Trophoblast cell (in vitro differentiated cells and primary cell): Measurements from ENCODE around the gene RALGAPA2.

Experiments used
- DNase-seq, 2 donors: peaks; one replicate each; pipeline ENCODE4 v3.0.0-alpha.2; 2016
- H2AFZ ChIP-seq: 2 replicates; pipeline ENCODE4 v1.6.1; 2013; ENCODE audit warnings: low read length, moderate library complexity, mild to moderate bottlenecking; ENCODE audit not compliant: insufficient read depth, poor library complexity
- H2AK5ac ChIP-seq: 2 replicates; pipeline ENCODE4 v1.6.1; 2013; ENCODE audit warnings: mild to moderate bottlenecking, low read length
- H2BK120ac ChIP-seq: 2 replicates; pipeline ENCODE4 v1.6.1; 2013; ENCODE audit warnings: low read length, mild to moderate bottlenecking, moderate library complexity; ENCODE audit not compliant: insufficient read depth, poor library complexity
- H2BK12ac ChIP-seq: 2 replicates; pipeline ENCODE4 v1.6.1; 2013; ENCODE audit warnings: mild to moderate bottlenecking, low read length, moderate library complexity
- H2BK5ac ChIP-seq: 2 replicates; pipeline ENCODE4 v1.6.1; 2013; ENCODE audit warnings: low read length, low read depth, moderate library complexity, mild to moderate bottlenecking; ENCODE audit not compliant: poor library complexity
- H3K14ac ChIP-seq: 2 replicates; pipeline ENCODE4 v1.6.1; 2013; ENCODE audit warnings: mild to moderate bottlenecking, low read length
- H3K18ac ChIP-seq: 2 replicates; pipeline ENCODE4 v1.6.1; 2013; ENCODE audit warnings: mild to moderate bottlenecking, low read length
- H3K23ac ChIP-seq: 2 replicates; pipeline ENCODE4 v1.6.1; 2013; ENCODE audit warnings: low read length
- H3K27ac ChIP-seq: 2 replicates; pipeline ENCODE4 v1.5.1; 2013; ENCODE audit warnings: low read depth, mild to moderate bottlenecking, inconsistent platforms, low read length, moderate library complexity
- H3K27me3 ChIP-seq: 2 replicates; pipeline ENCODE4 v1.6.1; 2013; ENCODE audit warnings: inconsistent platforms, mild to moderate bottlenecking, low read length, moderate library complexity; ENCODE audit not compliant: insufficient read depth
- H3K36me3 ChIP-seq, 2 experiments: 1 replicate in 1 of 2; 2 replicates in 1 of 2; pipeline ENCODE4 v1.6.1; 2013; ENCODE audit warnings: low read length in 2 of 2, mild to moderate bottlenecking in 2 of 2, moderate library complexity in 1 of 2; ENCODE audit not compliant: insufficient read depth in 2 of 2, control insufficient read depth in 1 of 2
- H3K4ac ChIP-seq: 2 replicates; pipeline ENCODE4 v1.6.1; 2013; ENCODE audit warnings: low read depth, mild to moderate bottlenecking, low read length, moderate library complexity
- H3K4me1 ChIP-seq, 2 experiments: 1 replicate in 1 of 2; 2 replicates in 1 of 2; pipeline ENCODE4 v1.6.1; 2013; ENCODE audit warnings: low read length in 2 of 2, mild to moderate bottlenecking in 2 of 2, moderate library complexity in 1 of 2; ENCODE audit not compliant: insufficient read depth in 2 of 2, control insufficient read depth in 1 of 2
- H3K4me2 ChIP-seq: 2 replicates; pipeline ENCODE4 v1.6.1; 2013; ENCODE audit warnings: inconsistent platforms, mild to moderate bottlenecking, low read length, moderate library complexity
- H3K4me3 ChIP-seq: 2 replicates; pipeline ENCODE4 v1.5.1; 2013; ENCODE audit warnings: mild to moderate bottlenecking, low read depth, low read length, inconsistent platforms
- H3K79me1 ChIP-seq: one replicate; pipeline ENCODE4 v1.6.1; 2013; ENCODE audit warnings: low read length
- H3K79me2 ChIP-seq: 2 replicates; pipeline ENCODE4 v1.6.1; 2013; ENCODE audit warnings: low read length, mild to moderate bottlenecking; ENCODE audit not compliant: control insufficient read depth, insufficient read depth, poor library complexity
- H3K9ac ChIP-seq: 2 replicates; pipeline ENCODE4 v1.6.1; 2013; ENCODE audit warnings: mild to moderate bottlenecking, low read length
- H3K9me3 ChIP-seq: 2 replicates; pipeline ENCODE4 v1.6.1; 2013; ENCODE audit warnings: low read depth, mild to moderate bottlenecking, control low read depth, inconsistent platforms, low read length; ENCODE audit not compliant: insufficient read depth
- H4K12ac ChIP-seq: 2 replicates; pipeline ENCODE4 v1.6.1; 2013; ENCODE audit warnings: low read depth, mild to moderate bottlenecking, low read length, moderate library complexity
- H4K8ac ChIP-seq: 2 replicates; pipeline ENCODE4 v1.6.1; 2013; ENCODE audit warnings: low read depth, mild to moderate bottlenecking, low read length, moderate library complexity
- H4K91ac ChIP-seq: one replicate; pipeline ENCODE4 v1.6.1; 2013; ENCODE audit warnings: low read depth, mild to moderate bottlenecking, low read length, moderate library complexity
- WGBS: extraction: QIAGEN DNeasy Blood & Tissue Kit; methylation state at CpG from one replicate; pipeline ENCODE4 v1.1.7; 2013; ENCODE audit warnings: missing lambda C conversion rate; ENCODE audit not compliant: insufficient read length, insufficient coverage; ENCODE audit errors: extremely low coverage; 5-methylcytosine and 5-hydroxymethylcytosine counted together

The RALGAPA2 gene

DNA sequence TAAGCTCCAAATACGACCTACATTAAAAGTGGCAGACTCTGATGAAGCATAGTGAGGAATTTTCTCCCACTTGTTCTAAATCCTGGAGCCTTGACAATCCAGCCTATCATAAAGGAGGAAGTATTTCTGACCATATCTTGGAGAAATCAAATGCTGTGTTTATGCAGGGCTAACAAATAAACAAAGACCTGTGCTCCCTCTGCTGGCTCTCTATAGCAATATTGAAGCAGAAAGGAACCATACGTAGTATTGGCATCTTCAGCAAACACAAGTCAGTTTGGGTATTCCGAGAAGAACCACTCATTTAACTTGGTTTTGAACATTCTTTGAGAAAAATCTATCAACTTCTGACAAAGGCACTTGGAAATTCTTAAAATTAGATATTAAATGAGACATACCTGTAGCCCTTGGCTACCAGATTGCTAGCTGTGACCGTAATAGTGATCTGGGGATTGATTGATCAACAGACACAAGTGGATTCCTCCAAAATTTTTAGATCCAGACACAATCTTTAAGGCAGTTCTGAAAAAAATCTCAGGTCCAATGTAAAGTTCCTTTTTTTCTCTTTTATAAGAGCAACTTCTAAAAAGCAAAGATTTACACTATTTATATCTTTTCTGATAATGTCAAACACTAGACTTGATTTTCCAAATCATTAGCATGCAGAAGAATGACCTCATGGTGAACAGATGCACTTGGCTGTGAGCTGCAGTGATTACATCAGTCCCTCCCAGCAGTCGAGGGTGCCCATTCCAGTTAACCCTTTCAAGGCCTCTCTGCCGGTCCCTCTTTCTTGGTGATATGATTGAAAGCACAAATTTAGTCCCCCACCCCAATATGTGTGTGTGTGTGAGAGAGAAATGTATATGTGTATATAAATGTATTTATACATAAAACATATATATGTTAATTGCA lies 304.3 kb downstream of the RALGAPA2 start:
- Histone ChIP-seq H3K36me3 (no peaks in the 10 kb centered on the region), H3K9me3 (no peaks in the 10 kb centered on the region), H2BK5ac (no peak overlapping the region), H3K27me3 (no peaks in the 10 kb centered on the region), H3K4me3 (no peak overlapping the region), H3K4me2 (no peak overlapping the region), H3K9ac (no peak overlapping the region), H3K23ac (no peak overlapping the region), H4K8ac (no peak overlapping the region), H4K91ac (no peak overlapping the region), H4K12ac (no peak overlapping the region), H3K18ac (no peak overlapping the region), H2BK120ac (no peak overlapping the region), H3K27ac (no peak overlapping the region), H3K4ac (no peak overlapping the region), H3K79me1 (no peaks in the 10 kb centered on the region), H2AK5ac (no peak overlapping the region), H2BK12ac (no peak overlapping the region), H3K79me2 (no peaks in the 10 kb centered on the region), H3K14ac (no peak overlapping the region), H2AFZ (no peak overlapping the region), H3K4me1 (no peaks in the 10 kb centered on the region)
- WGBS, result no CpG with 5 or more reads among the region's 6 CpGs
- peak in 1 of 2 donors; percentile 51 for DNase-seq

DNA sequence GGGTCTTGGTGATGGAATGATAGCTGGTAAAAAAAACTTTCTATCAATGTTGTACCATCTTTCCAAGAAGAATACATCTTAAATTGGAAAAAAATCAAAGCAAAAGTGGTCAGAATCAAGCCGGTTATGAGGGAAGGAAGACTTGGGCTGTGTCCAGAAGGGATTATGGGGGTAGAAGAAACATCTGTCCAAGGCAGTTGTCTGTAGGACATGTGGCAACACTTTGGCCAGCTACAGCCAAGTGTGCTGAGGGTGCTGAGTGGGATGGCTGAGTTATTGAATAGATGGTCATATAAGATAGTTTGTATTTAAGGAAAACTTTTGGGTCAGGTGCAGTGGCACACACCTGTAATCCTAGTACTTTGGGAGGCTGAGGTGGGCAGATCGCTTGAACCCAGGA lies 306.1 kb downstream of the RALGAPA2 start:
- Histone ChIP-seq H3K9me3 (no peaks in the 10 kb centered on the region), H3K4me1 (peaks cover 3 to 6% of the 10 kb centered on the region in 2 experiments), H2AK5ac (no peak overlapping the region), H3K23ac (no peak overlapping the region), H3K18ac (no peak overlapping the region), H2BK120ac (no peak overlapping the region), H3K27ac (no peak overlapping the region), H3K79me2 (no peaks in the 10 kb centered on the region), H4K12ac (no peak overlapping the region), H3K4ac (no peak overlapping the region), H2AFZ (no peak overlapping the region), H3K4me3 (no peak overlapping the region), H2BK12ac (no peak overlapping the region), H3K4me2 (no peak overlapping the region), H3K79me1 (no peaks in the 10 kb centered on the region), H3K36me3 (no peaks in the 10 kb centered on the region), H4K91ac (no peak overlapping the region), H4K8ac (no peak overlapping the region), H2BK5ac (no peak overlapping the region), H3K27me3 (no peaks in the 10 kb centered on the region), H3K14ac (no peak overlapping the region), H3K9ac (no peak overlapping the region)
- WGBS, result no CpG with 5 or more reads among the region's 2 CpGs
- DNase-seq, result no peak

DNA sequence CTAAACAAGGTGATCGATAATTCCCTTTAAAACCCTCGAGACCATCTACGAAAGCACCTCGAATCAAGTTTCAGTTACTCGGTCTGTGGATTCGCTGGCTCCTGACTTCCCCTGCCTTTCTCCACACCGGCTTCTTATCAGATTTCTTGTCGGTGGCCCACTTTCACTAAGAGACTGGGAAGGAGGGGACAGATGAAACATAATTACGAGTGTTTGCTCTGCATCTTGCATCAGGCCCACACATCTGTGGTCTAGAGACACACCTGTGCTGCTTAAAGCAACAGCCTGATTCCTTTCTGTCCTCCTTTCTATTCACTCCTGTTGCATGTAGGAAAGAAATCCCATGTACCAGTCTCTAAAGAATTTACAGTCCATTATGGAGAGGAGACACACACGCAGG lies 306.8 kb downstream of the RALGAPA2 start:
- Histone ChIP-seq H3K4me1 (peaks cover 3 to 6% of the 10 kb centered on the region in 2 experiments), H3K79me1 (no peaks in the 10 kb centered on the region), H3K14ac (no peak overlapping the region)

DNA sequence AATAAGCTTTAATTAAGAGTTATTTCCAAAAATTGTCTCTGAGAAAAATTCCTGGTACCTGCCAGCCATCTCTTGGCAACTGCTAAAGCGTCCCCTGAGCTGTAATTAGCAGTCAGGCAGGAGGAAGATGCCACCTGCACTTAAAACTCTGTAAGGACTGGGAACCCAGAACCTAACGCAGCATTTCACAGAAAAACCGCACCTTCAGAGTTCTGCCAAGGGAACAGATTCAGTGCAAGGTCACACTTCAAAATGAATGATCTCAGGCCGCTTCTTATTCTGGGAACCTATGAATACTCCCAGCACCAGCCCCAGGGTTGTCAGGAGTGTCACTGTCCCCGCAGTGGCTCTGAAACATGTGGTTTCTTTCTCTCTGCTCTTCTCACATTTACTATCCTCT lies 307.8 kb downstream of the RALGAPA2 start:
- DNase-seq, result no peak
- no peak overlapping the region for H3K18ac ChIP-seq

More for the DNA sequence above, 306.8 kb downstream of the RALGAPA2 start:
- H2BK120ac ChIP-seq, result no peak overlapping the region
- no peaks in the 10 kb centered on the region for H3K79me2 ChIP-seq
- H3K9ac ChIP-seq, result no peak overlapping the region
- no peaks in the 10 kb centered on the region for H3K36me3 ChIP-seq
- no CpG with 5 or more reads among the region's 10 CpGs for WGBS
- no peak overlapping the region for H3K4me3 ChIP-seq
- no peak for DNase-seq
- H3K4ac ChIP-seq, result no peak overlapping the region
- no peak overlapping the region for H3K23ac ChIP-seq
- H3K18ac ChIP-seq, result no peak overlapping the region
- H2BK12ac ChIP-seq, result no peak overlapping the region
- no peak overlapping the region for H2BK5ac ChIP-seq
- no peak overlapping the region for H4K12ac ChIP-seq
- no peaks in the 10 kb centered on the region for H3K27me3 ChIP-seq
- H3K9me3 ChIP-seq, result peaks cover 2% of the 10 kb centered on the region
- H4K91ac ChIP-seq, result no peak overlapping the region
- no peak overlapping the region for H2AK5ac ChIP-seq
- H2AFZ ChIP-seq, result no peak overlapping the region
- H3K4me2 ChIP-seq, result no peak overlapping the region
- H4K8ac ChIP-seq, result no peak overlapping the region
- H3K27ac ChIP-seq, result no peak overlapping the region

More for the DNA sequence above, 307.8 kb downstream of the RALGAPA2 start:
- Histone ChIP-seq H2BK120ac (no peak overlapping the region), H3K9me3 (peaks cover 2% of the 10 kb centered on the region), H4K91ac (no peak overlapping the region), H3K14ac (no peak overlapping the region), H3K36me3 (no peaks in the 10 kb centered on the region), H3K4me1 (peaks cover 3 to 6% of the 10 kb centered on the region in 2 experiments), H4K12ac (no peak overlapping the region), H3K4me2 (no peak overlapping the region), H3K23ac (no peak overlapping the region), H2BK5ac (no peak overlapping the region), H3K27me3 (no peaks in the 10 kb centered on the region), H3K4me3 (no peak overlapping the region), H2BK12ac (no peak overlapping the region), H2AFZ (no peak overlapping the region), H3K9ac (no peak overlapping the region), H4K8ac (no peak overlapping the region), H2AK5ac (no peak overlapping the region), H3K79me2 (no peaks in the 10 kb centered on the region), H3K79me1 (no peaks in the 10 kb centered on the region), H3K4ac (no peak overlapping the region), H3K27ac (no peak overlapping the region)
- WGBS, result no CpG with 5 or more reads among the region's 5 CpGs
